ENCODE data around the gene ALX4. TPM values are rescaled to one million over a fixed set of nuclear protein-coding genes. Genes with fewer than 3 reads are reported as not detected.

The ALX4 gene
- total and polyA plus RNA-seq, 9 of the 15 experiments (the other 6 are each of a cell fraction or from before 2014, with no cell fraction given) = 0.07 to 1.2 (median 0.33) TPM

GRCh38 chr11:44309478-44310205 is at the start of gene ALX4 (continued):
- TF ChIP-seq, protein P1, sequence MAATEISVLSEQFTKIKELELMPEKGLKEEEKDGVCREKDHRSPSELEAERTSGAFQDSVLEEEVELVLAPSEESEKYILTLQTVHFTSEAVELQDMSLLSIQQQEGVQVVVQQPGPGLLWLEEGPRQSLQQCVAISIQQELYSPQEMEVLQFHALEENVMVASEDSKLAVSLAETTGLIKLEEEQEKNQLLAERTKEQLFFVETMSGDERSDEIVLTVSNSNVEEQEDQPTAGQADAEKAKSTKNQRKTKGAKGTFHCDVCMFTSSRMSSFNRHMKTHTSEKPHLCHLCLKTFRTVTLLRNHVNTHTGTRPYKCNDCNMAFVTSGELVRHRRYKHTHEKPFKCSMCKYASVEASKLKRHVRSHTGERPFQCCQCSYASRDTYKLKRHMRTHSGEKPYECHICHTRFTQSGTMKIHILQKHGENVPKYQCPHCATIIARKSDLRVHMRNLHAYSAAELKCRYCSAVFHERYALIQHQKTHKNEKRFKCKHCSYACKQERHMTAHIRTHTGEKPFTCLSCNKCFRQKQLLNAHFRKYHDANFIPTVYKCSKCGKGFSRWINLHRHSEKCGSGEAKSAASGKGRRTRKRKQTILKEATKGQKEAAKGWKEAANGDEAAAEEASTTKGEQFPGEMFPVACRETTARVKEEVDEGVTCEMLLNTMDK (IDR thresholded peaks at IDR 0.05; ENCODE audit: borderline replicate concordance, insufficient read depth, low read depth, low read length, poor library complexity, severe bottlenecking) = peak; percentile 19
- TF ChIP-seq CXXC5 (CRISPR knock-in tag; IDR thresholded peaks at IDR 0.05) (peak; percentile 80), RBM39 (optimal IDR thresholded peaks at IDR 0.05; ENCODE audit: low read depth, low read length) (no peak), RAD21 (CRISPR knock-in tag; conservative IDR thresholded peaks at IDR 0.05 in 1 of 2, IDR thresholded peaks at IDR 0.05 in 1 of 2) (peak; percentile 22 to 46; a peak in 2 of 4 replicates), ETV6 (IDR thresholded peaks at IDR 0.05; ENCODE audit: borderline replicate concordance in 1 of 2, low read depth in 2 of 2, low read length in 1 of 2) (no peak), ETV6 (CRISPR knock-in tag; IDR thresholded peaks at IDR 0.05; ENCODE audit: borderline replicate concordance) (peak; percentile 89; the same call in 1 of the 2 replicates), ZNF511 (CRISPR knock-in tag; IDR thresholded peaks at IDR 0.05) (peak; percentile 79; the same call in 1 of the 2 replicates), MAZ (CRISPR knock-in tag; conservative IDR thresholded peaks at IDR 0.05 in 1 of 2, IDR thresholded peaks at IDR 0.05 in 1 of 2) (peak; percentile 25 to 85; a peak in 3 of 4 replicates), MTA1 (IDR thresholded peaks at IDR 0.05; ENCODE audit: borderline replicate concordance) (no peak), HMG20B (CRISPR knock-in tag; IDR thresholded peaks at IDR 0.05) (no peak), ZNF224 (CRISPR knock-in tag; IDR thresholded peaks at IDR 0.05) (peak; percentile 88; the same call in 1 of the 2 replicates), HLTF (IDR thresholded peaks at IDR 0.05) (no peak), MAX (CRISPR knock-in tag; IDR thresholded peaks at IDR 0.05) (peak; percentile 97), ZBTB17 (CRISPR knock-in tag; IDR thresholded peaks at IDR 0.05) (peak; percentile 68; the same call in 1 of the 2 replicates), NFE2L1 (tag; IDR thresholded peaks at IDR 0.05; ENCODE audit: borderline replicate concordance, low read depth) (no peak), YY1 (IDR thresholded peaks at IDR 0.05; ENCODE audit: borderline replicate concordance in 1 of 3, control insufficient read depth in 1 of 3, extremely low read depth in 1 of 3, insufficient read depth in 3 of 3, insufficient read length in 1 of 3, insufficient replicate concordance in 2 of 3, low read depth in 1 of 3, low read length in 2 of 3) (peak in 1 of 3 experiments; percentile 14), BCOR (IDR thresholded peaks at IDR 0.05) (no peak)
- TF ChIP-seq, protein P2, sequence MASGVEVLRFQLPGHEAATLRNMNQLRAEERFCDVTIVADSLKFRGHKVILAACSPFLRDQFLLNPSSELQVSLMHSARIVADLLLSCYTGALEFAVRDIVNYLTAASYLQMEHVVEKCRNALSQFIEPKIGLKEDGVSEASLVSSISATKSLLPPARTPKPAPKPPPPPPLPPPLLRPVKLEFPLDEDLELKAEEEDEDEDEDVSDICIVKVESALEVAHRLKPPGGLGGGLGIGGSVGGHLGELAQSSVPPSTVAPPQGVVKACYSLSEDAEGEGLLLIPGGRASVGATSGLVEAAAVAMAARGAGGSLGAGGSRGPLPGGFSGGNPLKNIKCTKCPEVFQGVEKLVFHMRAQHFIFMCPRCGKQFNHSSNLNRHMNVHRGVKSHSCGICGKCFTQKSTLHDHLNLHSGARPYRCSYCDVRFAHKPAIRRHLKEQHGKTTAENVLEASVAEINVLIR (CRISPR knock-in tag; IDR thresholded peaks at IDR 0.05) = no peak
- TF ChIP-seq, protein P3, sequence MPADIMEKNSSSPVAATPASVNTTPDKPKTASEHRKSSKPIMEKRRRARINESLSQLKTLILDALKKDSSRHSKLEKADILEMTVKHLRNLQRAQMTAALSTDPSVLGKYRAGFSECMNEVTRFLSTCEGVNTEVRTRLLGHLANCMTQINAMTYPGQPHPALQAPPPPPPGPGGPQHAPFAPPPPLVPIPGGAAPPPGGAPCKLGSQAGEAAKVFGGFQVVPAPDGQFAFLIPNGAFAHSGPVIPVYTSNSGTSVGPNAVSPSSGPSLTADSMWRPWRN (IDR thresholded peaks at IDR 0.05; ENCODE audit: low read depth) = no peak
